GM12872 (cell line): ENCODE results near the gene SLC39A6.

Experiments
- TF ChIP-seq, protein P1 (sequence below): IDR thresholded peaks from 3 replicates; pipeline ENCODE4 v1.5.1; 2011; ENCODE audit warnings: low read depth, mild to moderate bottlenecking, low read length, moderate library complexity; ENCODE audit not compliant: insufficient read depth

SLC39A6 gene

GRCh38 chr18:36162981-36163380, 33.8 kb upstream of the SLC39A6 start:
- TF ChIP-seq, protein P1, sequence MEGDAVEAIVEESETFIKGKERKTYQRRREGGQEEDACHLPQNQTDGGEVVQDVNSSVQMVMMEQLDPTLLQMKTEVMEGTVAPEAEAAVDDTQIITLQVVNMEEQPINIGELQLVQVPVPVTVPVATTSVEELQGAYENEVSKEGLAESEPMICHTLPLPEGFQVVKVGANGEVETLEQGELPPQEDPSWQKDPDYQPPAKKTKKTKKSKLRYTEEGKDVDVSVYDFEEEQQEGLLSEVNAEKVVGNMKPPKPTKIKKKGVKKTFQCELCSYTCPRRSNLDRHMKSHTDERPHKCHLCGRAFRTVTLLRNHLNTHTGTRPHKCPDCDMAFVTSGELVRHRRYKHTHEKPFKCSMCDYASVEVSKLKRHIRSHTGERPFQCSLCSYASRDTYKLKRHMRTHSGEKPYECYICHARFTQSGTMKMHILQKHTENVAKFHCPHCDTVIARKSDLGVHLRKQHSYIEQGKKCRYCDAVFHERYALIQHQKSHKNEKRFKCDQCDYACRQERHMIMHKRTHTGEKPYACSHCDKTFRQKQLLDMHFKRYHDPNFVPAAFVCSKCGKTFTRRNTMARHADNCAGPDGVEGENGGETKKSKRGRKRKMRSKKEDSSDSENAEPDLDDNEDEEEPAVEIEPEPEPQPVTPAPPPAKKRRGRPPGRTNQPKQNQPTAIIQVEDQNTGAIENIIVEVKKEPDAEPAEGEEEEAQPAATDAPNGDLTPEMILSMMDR, result no peak

DNA sequence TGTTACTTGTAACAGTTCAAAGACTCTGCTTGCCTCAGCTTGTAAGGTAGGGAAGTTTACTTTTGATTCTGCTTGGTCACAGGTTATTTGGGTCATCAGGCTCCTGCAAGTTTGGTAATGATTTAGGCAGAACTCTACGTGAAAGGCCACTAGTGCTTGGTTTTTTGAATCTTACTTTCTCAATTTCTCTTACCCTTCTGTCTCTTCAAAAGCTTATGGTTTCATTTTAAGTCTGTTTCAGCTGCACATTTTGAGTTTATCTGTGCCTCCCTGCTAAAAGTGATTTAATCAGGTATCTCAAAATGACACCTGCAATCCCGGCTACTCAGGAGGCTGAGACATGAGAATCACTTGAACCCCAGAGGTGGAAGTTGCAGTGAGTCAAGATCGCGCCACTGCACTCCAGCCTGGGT, 31.8 kb upstream of the SLC39A6 start:
- TF ChIP-seq, protein P1, result no peak

DNA sequence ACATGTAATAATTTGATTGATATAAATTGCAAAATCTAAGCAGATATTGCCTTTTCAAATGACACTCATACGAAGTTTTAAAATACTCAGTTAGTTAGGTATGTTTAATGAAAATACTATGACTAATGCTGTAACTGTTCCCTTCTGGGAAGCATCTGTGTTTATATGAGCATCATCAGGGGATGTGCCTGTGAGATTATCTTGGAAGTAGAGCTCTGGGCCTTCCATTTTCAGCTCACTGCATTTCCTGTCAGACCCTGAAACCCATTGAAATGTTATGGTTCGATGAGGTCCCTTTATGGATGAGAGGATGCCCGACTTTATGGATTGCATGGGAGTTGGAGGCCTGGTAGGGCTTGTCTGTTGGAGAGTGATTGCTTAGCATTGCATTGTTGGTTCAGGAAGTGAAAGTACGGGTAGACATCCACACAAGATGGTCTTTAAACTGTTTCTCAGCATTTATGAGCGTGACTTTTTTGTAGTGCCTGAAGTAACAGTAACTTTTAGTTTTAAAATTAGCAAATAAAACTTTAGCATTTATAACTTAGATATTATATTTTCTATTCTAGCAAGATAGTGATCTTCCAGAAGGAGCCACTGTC, 29.2 kb upstream of the SLC39A6 start:
- TF ChIP-seq, protein P1, result no peak

DNA sequence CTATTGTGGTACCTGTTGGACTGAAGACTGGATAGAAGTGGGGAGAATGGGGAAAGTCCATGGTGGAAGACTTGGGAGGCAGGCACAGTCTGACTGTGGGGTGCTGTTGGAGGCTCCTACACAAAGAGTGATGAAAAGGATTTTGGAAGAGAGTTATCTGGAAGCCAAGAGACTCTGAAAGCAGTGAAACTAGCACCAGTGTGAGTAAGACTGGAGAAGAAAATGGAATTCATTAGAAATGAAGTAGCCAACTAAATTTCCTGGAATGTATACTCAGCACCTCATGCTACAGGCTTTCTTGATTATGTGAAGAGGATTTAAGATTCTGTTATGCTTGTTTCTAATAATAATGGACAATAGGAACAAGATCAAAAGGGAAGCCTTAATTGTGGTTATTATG, 28.3 kb upstream of the SLC39A6 start:
- TF ChIP-seq, protein P1, result no peak

DNA sequence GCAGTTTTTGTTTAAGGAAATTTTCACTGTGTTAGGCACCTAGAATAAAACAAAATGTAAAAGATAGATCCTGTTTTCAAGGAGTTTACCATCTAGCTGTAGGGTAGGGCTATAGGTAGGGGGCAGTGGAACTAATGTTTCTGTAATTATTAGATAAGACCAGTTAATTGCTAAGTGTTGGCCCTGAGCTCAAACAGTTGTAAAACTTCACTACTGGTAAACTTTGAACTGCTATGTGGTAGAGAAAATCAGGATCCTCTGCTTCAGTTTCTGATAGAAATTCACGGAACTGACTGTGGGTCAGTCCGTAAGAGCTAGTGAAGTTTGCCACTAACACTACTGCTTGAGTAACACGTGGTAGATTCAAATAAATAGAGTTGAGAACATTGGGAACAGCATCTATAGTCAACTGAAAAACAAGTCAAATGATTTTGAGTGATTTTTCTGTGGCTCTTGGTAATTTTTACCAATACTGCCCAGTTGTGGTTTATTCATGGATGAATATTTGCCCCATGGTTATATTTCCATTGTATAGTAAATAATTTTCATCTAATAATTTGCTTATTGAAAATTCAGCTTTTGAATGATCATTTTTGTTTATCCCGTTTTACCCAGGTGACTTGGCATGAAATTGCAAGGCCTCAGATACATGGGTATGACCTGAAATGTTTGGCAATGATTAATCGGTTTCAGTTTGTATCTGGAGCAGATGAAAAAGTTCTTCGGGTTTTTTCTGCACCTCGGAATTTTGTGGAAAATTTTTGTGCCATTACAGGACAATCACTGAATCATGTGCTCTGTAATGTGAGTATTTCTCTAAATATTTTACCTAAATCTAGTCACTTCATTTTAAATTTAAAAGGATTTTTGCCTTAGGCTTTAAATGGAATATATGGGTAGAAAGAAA, 27.0 kb upstream of the SLC39A6 start:
- TF ChIP-seq, protein P1, result no peak

GRCh38 chr18:36153771-36154170, 24.6 kb upstream of the SLC39A6 start:
- TF ChIP-seq, protein P1, result no peak

GRCh38 chr18:36153203-36153602, 24.1 kb upstream of the SLC39A6 start:
- TF ChIP-seq, protein P1, result no peak
